ENCODE measurements around the gene ORC3. TPM values are rescaled to one million over a fixed set of nuclear protein-coding genes. Genes with fewer than 3 reads are reported as not detected.

Gene ORC3
- polyA plus RNA-seq, 1 donor (not counting 4 experiments of a cell fraction or from before 2014, with no cell fraction given), result 37.4 TPM

DNA sequence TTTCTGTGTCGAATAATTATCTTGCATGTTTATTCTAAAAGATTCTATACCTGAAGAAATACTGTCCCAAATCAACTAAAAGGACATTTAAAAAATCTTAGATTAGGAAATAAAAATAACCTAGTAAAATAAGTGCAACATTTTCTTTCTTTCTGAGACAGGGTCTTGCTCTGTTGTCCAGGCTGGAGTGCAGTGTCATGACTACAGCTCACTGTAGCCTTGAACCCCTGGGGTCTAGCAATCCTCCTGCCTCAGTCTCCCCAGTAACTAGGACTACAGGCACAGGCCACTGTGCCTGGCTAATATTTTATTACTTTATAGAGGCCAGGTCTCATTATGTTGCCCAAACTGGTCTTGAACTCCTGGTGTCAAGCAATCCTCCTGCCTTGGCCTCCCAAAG, 48.9 kb upstream of the ORC3 start:
- no peak for FAIRE-seq
- no peaks in the 10 kb centered on the region for H3K9me3 ChIP-seq (ENCODE audit: control insufficient read depth, low read depth, low read length)

DNA sequence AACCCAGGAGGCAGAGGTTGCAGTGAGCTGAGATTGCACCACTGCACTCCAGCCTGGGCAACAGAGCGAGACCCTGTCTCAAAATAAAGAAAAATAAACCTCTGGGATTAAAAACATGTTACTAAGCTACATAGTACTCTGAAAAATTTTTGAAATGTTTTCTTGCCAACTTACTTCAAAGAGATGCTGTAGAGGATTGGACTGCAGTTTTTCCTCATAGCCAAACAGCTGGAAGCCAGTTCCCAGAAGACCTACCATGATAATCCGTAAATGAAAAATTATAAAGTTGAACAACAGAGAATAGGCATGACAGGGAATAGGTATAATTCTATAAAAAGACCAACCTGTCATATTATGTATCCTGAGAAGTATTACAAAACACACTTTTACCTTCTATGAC, 48.2 kb upstream of the ORC3 start:
- no peaks in the 10 kb centered on the region for H4K20me1 ChIP-seq (ENCODE audit: control insufficient read depth, extremely low read depth, insufficient read depth, low read length)
- no peak overlapping the region for H3K4me3 ChIP-seq (ENCODE audit: control insufficient read depth in 2 of 3, extremely low read depth in 1 of 3, insufficient read depth in 2 of 3, low read depth in 1 of 3, low read length in 3 of 3)
- dilution Hi-C loops (cut with MboI; ENCODE audit: extremely low pct_ligation_motif_present, low sequenced_read_pairs), result no loop called here
- H3K4me2 ChIP-seq (ENCODE audit: control insufficient read depth, extremely low read depth, insufficient read depth, low read depth, low read length), result no peak overlapping the region
- no peak for FAIRE-seq
- H3K9me1 ChIP-seq (ENCODE audit: control insufficient read depth, extremely low read depth, insufficient read depth, low read length), result no peaks in the 10 kb centered on the region
- H3K79me2 ChIP-seq (ENCODE audit: control insufficient read depth, insufficient read depth, low read length), result no peaks in the 10 kb centered on the region
- no peak for TF ChIP-seq EZH2 (IDR thresholded peaks at IDR 0.05; ENCODE audit: low read length)
- TF ChIP-seq, protein P1, sequence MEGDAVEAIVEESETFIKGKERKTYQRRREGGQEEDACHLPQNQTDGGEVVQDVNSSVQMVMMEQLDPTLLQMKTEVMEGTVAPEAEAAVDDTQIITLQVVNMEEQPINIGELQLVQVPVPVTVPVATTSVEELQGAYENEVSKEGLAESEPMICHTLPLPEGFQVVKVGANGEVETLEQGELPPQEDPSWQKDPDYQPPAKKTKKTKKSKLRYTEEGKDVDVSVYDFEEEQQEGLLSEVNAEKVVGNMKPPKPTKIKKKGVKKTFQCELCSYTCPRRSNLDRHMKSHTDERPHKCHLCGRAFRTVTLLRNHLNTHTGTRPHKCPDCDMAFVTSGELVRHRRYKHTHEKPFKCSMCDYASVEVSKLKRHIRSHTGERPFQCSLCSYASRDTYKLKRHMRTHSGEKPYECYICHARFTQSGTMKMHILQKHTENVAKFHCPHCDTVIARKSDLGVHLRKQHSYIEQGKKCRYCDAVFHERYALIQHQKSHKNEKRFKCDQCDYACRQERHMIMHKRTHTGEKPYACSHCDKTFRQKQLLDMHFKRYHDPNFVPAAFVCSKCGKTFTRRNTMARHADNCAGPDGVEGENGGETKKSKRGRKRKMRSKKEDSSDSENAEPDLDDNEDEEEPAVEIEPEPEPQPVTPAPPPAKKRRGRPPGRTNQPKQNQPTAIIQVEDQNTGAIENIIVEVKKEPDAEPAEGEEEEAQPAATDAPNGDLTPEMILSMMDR (optimal IDR thresholded peaks at IDR 0.05 in 1 of 3, IDR thresholded peaks at IDR 0.05 in 1 of 3, conservative IDR thresholded peaks at IDR 0.05 in 1 of 3; ENCODE audit: extremely low read depth in 1 of 3, insufficient read depth in 2 of 3, low read length in 3 of 3), result no peak
- H3K36me3 ChIP-seq (ENCODE audit: control insufficient read depth in 2 of 2, extremely low read depth in 1 of 2, insufficient read depth in 2 of 2, low read length in 2 of 2), result peaks cover 11 to 13% of the 10 kb centered on the region in 2 experiments
- DNase-seq (ENCODE audit: low read depth, low spot score), result no peak
- H3K4me1 ChIP-seq (ENCODE audit: control insufficient read depth, extremely low read depth, insufficient read depth, low read length), result no peaks in the 10 kb centered on the region
- no peak overlapping the region for H3K9ac ChIP-seq (ENCODE audit: control insufficient read depth, extremely low read depth, insufficient read depth, low read length)
- no peak overlapping the region for H3K27ac ChIP-seq (ENCODE audit: control insufficient read depth, insufficient read depth, low read length)
- H3K9me3 ChIP-seq (ENCODE audit: control insufficient read depth, low read depth, low read length), result no peaks in the 10 kb centered on the region
- H2AFZ ChIP-seq (ENCODE audit: control insufficient read depth, low read length), result no peak overlapping the region
- H3K27me3 ChIP-seq (ENCODE audit: control insufficient read depth, extremely low read depth, insufficient read depth, low read length), result no peaks in the 10 kb centered on the region

More for the DNA sequence above, 48.9 kb upstream of the ORC3 start:
- no peaks in the 10 kb centered on the region for H3K27me3 ChIP-seq (ENCODE audit: control insufficient read depth, extremely low read depth, insufficient read depth, low read length)
- DNase-seq (ENCODE audit: low read depth, low spot score), result no peak
- H3K4me1 ChIP-seq (ENCODE audit: control insufficient read depth, extremely low read depth, insufficient read depth, low read length), result no peaks in the 10 kb centered on the region
- H4K20me1 ChIP-seq (ENCODE audit: control insufficient read depth, extremely low read depth, insufficient read depth, low read length), result no peaks in the 10 kb centered on the region
- no peak overlapping the region for H3K4me2 ChIP-seq (ENCODE audit: control insufficient read depth, extremely low read depth, insufficient read depth, low read depth, low read length)
- H3K4me3 ChIP-seq (ENCODE audit: control insufficient read depth in 2 of 3, extremely low read depth in 1 of 3, insufficient read depth in 2 of 3, low read depth in 1 of 3, low read length in 3 of 3), result no peak overlapping the region
- H3K27ac ChIP-seq (ENCODE audit: control insufficient read depth, insufficient read depth, low read length), result no peak overlapping the region
- H3K79me2 ChIP-seq (ENCODE audit: control insufficient read depth, insufficient read depth, low read length), result no peaks in the 10 kb centered on the region
- H2AFZ ChIP-seq (ENCODE audit: control insufficient read depth, low read length), result no peak overlapping the region
- TF ChIP-seq, protein P1 (optimal IDR thresholded peaks at IDR 0.05 in 1 of 3, IDR thresholded peaks at IDR 0.05 in 1 of 3, conservative IDR thresholded peaks at IDR 0.05 in 1 of 3; ENCODE audit: extremely low read depth in 1 of 3, insufficient read depth in 2 of 3, low read length in 3 of 3), result no peak
- TF ChIP-seq EZH2 (IDR thresholded peaks at IDR 0.05; ENCODE audit: low read length), result no peak
- H3K9me1 ChIP-seq (ENCODE audit: control insufficient read depth, extremely low read depth, insufficient read depth, low read length), result no peaks in the 10 kb centered on the region
- H3K36me3 ChIP-seq (ENCODE audit: control insufficient read depth in 2 of 2, extremely low read depth in 1 of 2, insufficient read depth in 2 of 2, low read length in 2 of 2), result peaks cover 11 to 13% of the 10 kb centered on the region in 2 experiments
- dilution Hi-C loops (cut with MboI; ENCODE audit: extremely low pct_ligation_motif_present, low sequenced_read_pairs), result no loop called here
- no peak overlapping the region for H3K9ac ChIP-seq (ENCODE audit: control insufficient read depth, extremely low read depth, insufficient read depth, low read length)

Data from keratinocyte (primary cell).